Mammary epithelial cell (primary cell): ENCODE measurements around the gene TCF12.

Experiments used
- EZH2 ChIP-seq: IDR thresholded peaks from 2 replicates; pipeline ENCODE4 v1.6.1; 2012; ENCODE audit warnings: low read length, inconsistent platforms, borderline replicate concordance
- TF ChIP-seq, protein P1 (sequence below), 2 donors: IDR thresholded peaks in 1 of 2; conservative IDR thresholded peaks in 1 of 2; 2 replicates each; pipeline ENCODE4 v1.5.1; 2011 to 2012; ENCODE audit warnings: inconsistent platforms in 2 of 2, low read length in 2 of 2, mild to moderate bottlenecking in 2 of 2, control low read depth in 1 of 2, low read depth in 1 of 2; ENCODE audit not compliant: insufficient read depth in 1 of 2; ENCODE audit errors: extremely low read depth in 1 of 2

DNA sequence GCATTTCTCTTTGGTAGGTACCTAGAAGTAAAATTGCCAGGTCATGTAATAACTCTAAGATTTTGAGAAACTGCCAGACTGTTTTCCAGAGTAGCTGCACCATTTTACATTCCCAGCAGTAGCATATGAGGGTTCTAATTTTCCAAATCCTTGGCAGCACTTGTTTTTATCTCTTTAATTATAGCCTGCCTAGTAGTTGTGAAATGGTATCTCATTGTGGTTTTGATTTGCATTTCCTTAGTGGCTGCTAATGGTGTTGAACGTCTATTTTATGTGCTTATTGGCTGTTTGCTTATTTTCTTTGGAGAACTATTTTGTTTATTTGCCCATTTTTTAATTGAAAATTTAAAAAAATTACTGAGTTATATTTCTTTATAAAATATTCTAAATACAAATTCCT is 117.9 kb downstream of the TCF12 start:
- TF ChIP-seq, protein P1, sequence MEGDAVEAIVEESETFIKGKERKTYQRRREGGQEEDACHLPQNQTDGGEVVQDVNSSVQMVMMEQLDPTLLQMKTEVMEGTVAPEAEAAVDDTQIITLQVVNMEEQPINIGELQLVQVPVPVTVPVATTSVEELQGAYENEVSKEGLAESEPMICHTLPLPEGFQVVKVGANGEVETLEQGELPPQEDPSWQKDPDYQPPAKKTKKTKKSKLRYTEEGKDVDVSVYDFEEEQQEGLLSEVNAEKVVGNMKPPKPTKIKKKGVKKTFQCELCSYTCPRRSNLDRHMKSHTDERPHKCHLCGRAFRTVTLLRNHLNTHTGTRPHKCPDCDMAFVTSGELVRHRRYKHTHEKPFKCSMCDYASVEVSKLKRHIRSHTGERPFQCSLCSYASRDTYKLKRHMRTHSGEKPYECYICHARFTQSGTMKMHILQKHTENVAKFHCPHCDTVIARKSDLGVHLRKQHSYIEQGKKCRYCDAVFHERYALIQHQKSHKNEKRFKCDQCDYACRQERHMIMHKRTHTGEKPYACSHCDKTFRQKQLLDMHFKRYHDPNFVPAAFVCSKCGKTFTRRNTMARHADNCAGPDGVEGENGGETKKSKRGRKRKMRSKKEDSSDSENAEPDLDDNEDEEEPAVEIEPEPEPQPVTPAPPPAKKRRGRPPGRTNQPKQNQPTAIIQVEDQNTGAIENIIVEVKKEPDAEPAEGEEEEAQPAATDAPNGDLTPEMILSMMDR (conservative IDR thresholded peaks at IDR 0.05 in 1 of 2, IDR thresholded peaks at IDR 0.05 in 1 of 2; ENCODE audit: extremely low read depth in 1 of 2, insufficient read depth in 1 of 2, low read depth in 1 of 2, low read length in 2 of 2) = no peak
- TF ChIP-seq EZH2 = no peak
